ENCODE results near the gene C19orf12. TPM values are rescaled to one million over a fixed set of nuclear protein-coding genes. Genes with fewer than 3 reads are reported as not detected.

C19orf12 gene
- total and polyA plus RNA-seq, 3 donors from 2014 or later = 20.8 to 40.5 (median 28.8) TPM

- Histone ChIP-seq H3K4me1 (no peaks in the 10 kb centered on the region), H3K36me3 (ENCODE audit: low read depth, missing control alignments) (no peaks in the 10 kb centered on the region), H3K4me3 (no peak overlapping the region), H3K9me3 (no peaks in the 10 kb centered on the region), H3K27ac (no peak overlapping the region), H3K27me3 (no peaks in the 10 kb centered on the region)
- DNase-seq = no peak
- intact Hi-C loops (cut with DNase I; ENCODE audit: low total_unique reads) = loop anchor here (10.0 kb wide), 1 partner anchor 137 kb away; no protein-coding TSS in a partner anchor
- 89 to 90% methylated on average over 5 to 11 of the region's 11 CpGs for WGBS, 2 donors
- TF ChIP-seq POLR2A (IDR thresholded peaks at IDR 0.05) = no peak
- no peak for TF ChIP-seq CTCF (IDR thresholded peaks at IDR 0.05)
These were observed 22.5 kb upstream of the C19orf12 start for GRCh38 chr19:29737461-29738000.

DNA sequence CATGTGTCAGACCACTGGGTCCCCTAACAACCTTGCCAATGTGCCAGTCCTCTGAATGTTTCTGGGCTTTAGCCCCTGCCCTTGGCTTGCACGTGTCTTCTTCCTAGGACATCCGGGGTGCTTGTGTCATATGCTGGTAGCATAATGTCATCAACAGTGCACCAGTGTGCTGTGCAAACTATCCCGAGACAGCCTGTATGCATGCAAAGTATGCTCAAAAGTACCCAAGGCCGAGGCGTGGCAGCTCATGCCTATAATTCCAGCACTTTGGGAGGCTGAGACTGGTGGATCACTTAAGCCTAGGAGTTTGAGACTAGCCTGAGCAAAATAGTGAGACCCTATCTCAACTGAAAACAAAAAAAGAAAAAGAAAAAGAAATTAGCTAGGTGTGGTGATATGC, 20.8 kb upstream of the C19orf12 start:
- H3K4me3 ChIP-seq = no peak overlapping the region
- no peak overlapping the region for H3K27ac ChIP-seq
- H3K9me3 ChIP-seq = no peaks in the 10 kb centered on the region
- no peak for DNase-seq
- H3K36me3 ChIP-seq (ENCODE audit: low read depth, missing control alignments) = no peaks in the 10 kb centered on the region
- no peak for TF ChIP-seq POLR2A (IDR thresholded peaks at IDR 0.05)
- TF ChIP-seq CTCF (IDR thresholded peaks at IDR 0.05) = no peak
- intact Hi-C loops (cut with DNase I; ENCODE audit: low total_unique reads) = loop anchor here (10.0 kb wide), 1 partner anchor 139 kb away; no protein-coding TSS in a partner anchor
- no peaks in the 10 kb centered on the region for H3K4me1 ChIP-seq
- no peaks in the 10 kb centered on the region for H3K27me3 ChIP-seq
- WGBS, 2 donors = 77 to 89% methylated on average over 3 to 5 of the region's 5 CpGs

GRCh38 chr19:29731331-29731850, 16.3 kb upstream of the C19orf12 start:
- DNase-seq = no peak
- H3K36me3 ChIP-seq (ENCODE audit: low read depth, missing control alignments) = no peaks in the 10 kb centered on the region
- no peak overlapping the region for H3K4me3 ChIP-seq
- H3K27me3 ChIP-seq = no peaks in the 10 kb centered on the region
- no peak overlapping the region for H3K27ac ChIP-seq
- intact Hi-C loops (cut with DNase I; ENCODE audit: low total_unique reads) = loop anchor here (10.0 kb wide), 1 partner anchor 143 kb away; no protein-coding TSS in a partner anchor
- TF ChIP-seq CTCF (IDR thresholded peaks at IDR 0.05) = no peak
- TF ChIP-seq POLR2A (IDR thresholded peaks at IDR 0.05) = no peak
- H3K9me3 ChIP-seq = no peaks in the 10 kb centered on the region
- no peaks in the 10 kb centered on the region for H3K4me1 ChIP-seq
- WGBS, 2 donors = 88 to 89% methylated on average over 9 to 13 of the region's 13 CpGs

DNA sequence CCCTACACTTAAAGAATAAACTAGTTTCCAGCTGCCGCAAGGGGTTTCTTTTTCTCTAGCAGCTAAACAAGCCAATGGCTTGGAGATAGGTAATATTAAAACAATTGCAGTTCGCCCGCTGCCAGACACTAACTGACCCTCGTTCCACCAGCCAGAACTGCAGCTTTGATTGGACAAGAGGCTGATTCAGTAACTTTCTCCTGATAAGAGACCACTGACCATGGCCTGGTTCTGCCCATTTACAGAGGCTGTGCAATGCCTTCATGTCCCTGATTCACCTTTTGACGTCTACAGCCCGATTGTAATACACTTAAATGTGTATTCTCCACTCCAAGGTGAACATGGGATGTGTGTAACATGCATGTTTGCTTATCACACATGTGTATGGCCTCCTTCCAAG, 12.8 kb upstream of the C19orf12 start:
- Histone ChIP-seq H3K27me3 (no peaks in the 10 kb centered on the region), H3K27ac (no peak overlapping the region), H3K4me3 (no peak overlapping the region), H3K4me1 (peaks cover 13% of the 10 kb centered on the region), H3K36me3 (ENCODE audit: low read depth, missing control alignments) (no peaks in the 10 kb centered on the region), H3K9me3 (no peaks in the 10 kb centered on the region)
- no peak for TF ChIP-seq POLR2A (IDR thresholded peaks at IDR 0.05)
- TF ChIP-seq CTCF (IDR thresholded peaks at IDR 0.05) = no peak
- intact Hi-C loops (cut with DNase I; ENCODE audit: low total_unique reads) = no loop called here
- 83 to 86% methylated on average over 6 of the region's 6 CpGs for WGBS, 2 donors
- DNase-seq = no peak

- DNase-seq = no peak
- Histone ChIP-seq H3K27me3 (no peaks in the 10 kb centered on the region), H3K27ac (no peak overlapping the region), H3K4me1 (peaks cover 13% of the 10 kb centered on the region), H3K4me3 (peak overlapping the region in 1 of 2 donors; percentile 58), H3K9me3 (no peaks in the 10 kb centered on the region), H3K36me3 (ENCODE audit: low read depth, missing control alignments) (no peaks in the 10 kb centered on the region)
- intact Hi-C loops (cut with DNase I; ENCODE audit: low total_unique reads) = no loop called here
- WGBS, 2 donors = 19 to 25% methylated on average over 14 of the region's 14 CpGs
- TF ChIP-seq CTCF (IDR thresholded peaks at IDR 0.05) (no peak), POLR2A (IDR thresholded peaks at IDR 0.05) (no peak)
These were observed 9.7 kb upstream of the C19orf12 start for GRCh38 chr19:29724746-29725145.

Data from testis (tissue), 3 donors.